Sigmoid colon (tissue), 4 donors: ENCODE measurements around the gene ADARB2.

Experiments
- EP300 ChIP-seq, 4 donors: sonication (generic); formaldehyde crosslinking; IDR thresholded peaks; one replicate each; pipeline ENCODE4 v1.6.1; 2017; ENCODE audit warnings: antibody characterized with exemption in 4 of 4
- POLR2A ChIP-seq, 2 donors: fragments of 450-650 bp; IDR thresholded peaks; one replicate each; pipeline ENCODE4 v1.6.1; 2016; ENCODE audit warnings: antibody characterized with exemption in 2 of 2, mild to moderate bottlenecking in 2 of 2, moderate library complexity in 2 of 2
- POLR2AphosphoS5 ChIP-seq, 4 donors: sonication (generic); formaldehyde crosslinking; IDR thresholded peaks; one replicate each; pipeline ENCODE4 v1.6.1; 2017; ENCODE audit warnings: antibody characterized with exemption in 4 of 4
- TF ChIP-seq, protein P1 (sequence below), 4 experiments: fragments of 450-650 bp in 3 of 4; fragments of 200-600 bp in 1 of 4; IDR thresholded peaks; one replicate each; pipeline ENCODE4 v1.5.1; 2016 to 2019; ENCODE audit warnings: antibody characterized with exemption in 4 of 4, mild to moderate bottlenecking in 3 of 4, moderate library complexity in 2 of 4

DNA sequence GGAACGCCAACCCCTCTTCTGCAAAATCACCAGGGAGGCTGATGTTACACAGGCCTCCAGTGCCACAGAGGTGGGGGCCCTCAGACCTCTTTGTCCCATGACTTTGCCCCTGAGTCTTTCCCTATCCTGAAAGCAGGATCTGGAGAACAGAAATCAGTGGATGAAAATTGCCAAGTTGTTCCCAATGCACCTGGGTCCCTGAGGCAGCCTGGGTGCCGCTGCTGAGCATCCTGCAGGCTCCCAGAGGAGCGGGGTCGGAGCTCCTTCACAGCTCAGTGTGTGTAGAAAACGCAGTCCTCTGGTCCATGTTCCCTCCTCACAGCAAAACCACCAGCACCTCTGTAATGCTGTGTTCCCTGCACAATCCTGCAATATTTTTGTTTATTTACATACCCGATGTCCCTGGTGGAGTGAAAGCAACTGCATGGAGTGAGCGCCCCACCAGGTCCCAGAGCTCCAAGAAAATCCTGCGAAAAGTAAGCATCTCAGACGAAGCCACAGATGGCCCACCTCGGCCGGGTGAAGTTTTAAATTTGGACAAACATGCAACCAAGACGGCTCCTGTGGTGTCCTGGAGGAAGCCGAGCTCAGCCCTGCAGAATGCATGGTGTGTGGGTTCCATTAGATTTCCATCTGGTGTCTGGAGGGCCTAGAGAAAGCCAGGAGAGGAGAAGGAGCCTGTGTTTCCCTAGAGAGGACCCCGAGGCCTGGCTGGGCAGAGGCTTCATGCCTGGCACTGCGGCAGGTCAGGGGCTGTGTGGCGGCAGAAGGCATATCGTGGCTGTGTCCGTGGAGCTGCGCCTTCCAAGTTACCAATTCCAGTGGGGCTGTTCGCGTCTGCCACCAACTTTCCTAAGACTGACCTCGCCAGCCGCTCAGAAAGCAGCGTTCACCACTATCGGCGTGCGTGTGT, 445.9 kb downstream of the ADARB2 start:
- TF ChIP-seq, protein P1, sequence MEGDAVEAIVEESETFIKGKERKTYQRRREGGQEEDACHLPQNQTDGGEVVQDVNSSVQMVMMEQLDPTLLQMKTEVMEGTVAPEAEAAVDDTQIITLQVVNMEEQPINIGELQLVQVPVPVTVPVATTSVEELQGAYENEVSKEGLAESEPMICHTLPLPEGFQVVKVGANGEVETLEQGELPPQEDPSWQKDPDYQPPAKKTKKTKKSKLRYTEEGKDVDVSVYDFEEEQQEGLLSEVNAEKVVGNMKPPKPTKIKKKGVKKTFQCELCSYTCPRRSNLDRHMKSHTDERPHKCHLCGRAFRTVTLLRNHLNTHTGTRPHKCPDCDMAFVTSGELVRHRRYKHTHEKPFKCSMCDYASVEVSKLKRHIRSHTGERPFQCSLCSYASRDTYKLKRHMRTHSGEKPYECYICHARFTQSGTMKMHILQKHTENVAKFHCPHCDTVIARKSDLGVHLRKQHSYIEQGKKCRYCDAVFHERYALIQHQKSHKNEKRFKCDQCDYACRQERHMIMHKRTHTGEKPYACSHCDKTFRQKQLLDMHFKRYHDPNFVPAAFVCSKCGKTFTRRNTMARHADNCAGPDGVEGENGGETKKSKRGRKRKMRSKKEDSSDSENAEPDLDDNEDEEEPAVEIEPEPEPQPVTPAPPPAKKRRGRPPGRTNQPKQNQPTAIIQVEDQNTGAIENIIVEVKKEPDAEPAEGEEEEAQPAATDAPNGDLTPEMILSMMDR (IDR thresholded peaks at IDR 0.05): no peak
- TF ChIP-seq POLR2AphosphoS5 (IDR thresholded peaks at IDR 0.05) (no peak), POLR2A (IDR thresholded peaks at IDR 0.05) (no peak), EP300 (IDR thresholded peaks at IDR 0.05) (no peak)
